Transverse colon (tissue), 4 donors: ENCODE results near the gene AGPAT3. TPM values are rescaled to one million over a fixed set of nuclear protein-coding genes. Genes with fewer than 3 reads are reported as not detected.

ENCODE experiments used
- DNase-seq: peaks from one replicate; pipeline ENCODE4 v3.0.0-alpha.2; 2019
- H3K27ac ChIP-seq, 4 donors: fragments of 200-600 bp; sonication (generic); 2 replicates each; pipeline ENCODE4 v1.5.1; 2016 to 2018; ENCODE audit warnings: inconsistent platforms in 4 of 4
- H3K27me3 ChIP-seq: fragments of 200-600 bp; sonication (generic); 2 replicates; pipeline ENCODE4 v1.5.1; 2017; ENCODE audit warnings: inconsistent platforms
- H3K36me3 ChIP-seq, 4 donors: fragments of 200-600 bp; sonication (generic); 2 replicates each; pipeline ENCODE4 v1.5.1; 2017 to 2019; ENCODE audit warnings: inconsistent platforms in 4 of 4
- H3K4me1 ChIP-seq, 4 donors: fragments of 200-600 bp; sonication (generic); 2 replicates each; pipeline ENCODE4 v1.5.1; 2017 to 2020; ENCODE audit warnings: inconsistent platforms in 4 of 4
- H3K4me3 ChIP-seq, 4 donors: fragments of 200-600 bp; sonication (generic); 1 replicate in 1 of 4; 2 replicates in 3 of 4; pipeline versions ENCODE4 v1.5.1 to v1.6.1; 2017 to 2019; ENCODE audit warnings: inconsistent platforms in 4 of 4
- H3K9me3 ChIP-seq, 2 donors: fragments of 200-600 bp; sonication (generic); 2 replicates each; pipeline ENCODE4 v1.5.1; 2017 to 2019; ENCODE audit warnings: inconsistent platforms in 2 of 2
- EP300 ChIP-seq: sonication (generic); formaldehyde crosslinking; IDR thresholded peaks from one replicate; pipeline ENCODE4 v1.6.1; 2017; ENCODE audit warnings: antibody characterized with exemption, low read depth
- POLR2A ChIP-seq: fragments of 450-650 bp; IDR thresholded peaks from one replicate; pipeline ENCODE4 v1.6.1; 2016; ENCODE audit warnings: antibody characterized with exemption, mild to moderate bottlenecking, moderate library complexity
- POLR2AphosphoS5 ChIP-seq, 3 donors: sonication (generic); formaldehyde crosslinking; IDR thresholded peaks; one replicate each; pipeline ENCODE4 v1.6.1; 2016; ENCODE audit warnings: antibody characterized with exemption in 3 of 3
- WGBS, 2 donors: methylation state at CpG; one replicate each; pipeline ENCODE4 v1.1.5; 2018; ENCODE audit warnings: low coverage in 1 of 2; 5-methylcytosine and 5-hydroxymethylcytosine counted together
- in situ Hi-C, 4 donors: fragments of 200-750 bp; cut with MboI; loops; one replicate each; pipeline versions ENCODE4 v1.15.0 to v1.15.1; 2017; ENCODE audit warnings: low sequenced_read_pairs in 3 of 4, low pct_ligation_motif_present in 1 of 4, low pct_unique_long_range_greater_than_20kb in 1 of 4
- intact Hi-C: fragments of 100-400 bp; cut with DNase I; formaldehyde crosslinking; loops from one replicate; pipeline ENCODE4 v1.15.1; 2023; ENCODE audit warnings: low total_unique reads
- total RNA-seq, 4 donors: library from RNA; depleted of rRNA; stranded (reverse); fragments of >200 nt; gene quantifications; one replicate each; pipeline ENCODE4 v1.1.0, GENCODE V29; 2016
- TF ChIP-seq, protein P1 (sequence below), 5 experiments: fragments of 200-600 bp in 3 of 5; fragments of 450-650 bp in 2 of 5; sonication (generic) in 3 of 5; IDR thresholded peaks; 1 replicate in 2 of 5; 2 replicates in 3 of 5; pipeline ENCODE4 v1.5.1; 2016 to 2017; ENCODE audit warnings: antibody characterized with exemption in 5 of 5, inconsistent platforms in 3 of 5, mild to moderate bottlenecking in 2 of 5, moderate library complexity in 1 of 5

The AGPAT3 gene
- total RNA-seq, 4 donors from 2014 or later: 59.9 to 116 (median 85.3) TPM

DNA sequence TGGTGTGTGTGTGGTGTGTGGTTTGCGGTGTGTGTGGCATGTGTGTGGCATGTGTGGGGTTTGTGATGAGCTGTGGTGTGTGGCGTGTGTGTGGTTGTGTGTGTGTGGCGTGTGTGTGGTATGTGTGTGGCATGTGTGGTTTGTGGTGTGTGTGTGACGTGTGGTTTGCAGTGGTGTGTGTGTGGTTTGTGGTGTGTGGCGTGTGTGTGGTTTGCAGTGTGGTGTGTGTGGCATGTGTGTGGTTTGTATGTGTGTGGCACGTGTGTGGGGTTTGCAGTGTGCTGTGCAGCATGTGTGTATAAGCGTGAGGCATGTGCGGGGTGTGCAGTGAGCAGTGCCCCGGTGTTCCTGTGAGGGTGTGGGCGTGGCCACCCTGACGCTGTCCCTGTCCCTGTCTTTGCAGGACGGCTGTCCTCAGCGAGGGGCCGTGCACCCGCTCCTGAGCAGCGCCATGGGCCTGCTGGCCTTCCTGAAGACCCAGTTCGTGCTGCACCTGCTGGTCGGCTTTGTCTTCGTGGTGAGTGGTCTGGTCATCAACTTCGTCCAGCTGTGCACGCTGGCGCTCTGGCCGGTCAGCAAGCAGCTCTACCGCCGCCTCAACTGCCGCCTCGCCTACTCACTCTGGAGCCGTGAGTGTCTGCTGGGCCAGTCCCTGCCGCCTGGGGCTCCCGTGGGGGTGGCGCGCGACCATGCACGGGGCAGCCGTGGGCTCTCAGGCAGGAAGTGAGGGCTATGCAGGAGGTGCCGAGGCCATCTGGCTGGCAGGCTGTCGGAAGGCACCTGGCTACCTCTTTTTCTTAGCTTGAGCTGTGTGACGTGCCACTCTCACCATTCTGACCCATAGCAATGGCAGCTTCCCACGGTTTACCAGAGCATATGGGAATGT is 94.5 kb downstream of the AGPAT3 start:
- Histone ChIP-seq H3K36me3 (no peaks in the 10 kb centered on the region), H3K4me3 (no peak overlapping the region), H3K9me3 (no peaks in the 10 kb centered on the region), H3K27ac (no peak overlapping the region), H3K27me3 (no peaks in the 10 kb centered on the region), H3K4me1 (peaks cover 0 to 3% (median 0%) of the 10 kb centered on the region in 4 donors)
- in situ Hi-C loops: no loop called here
- intact Hi-C loops: loop anchor here (10.0 kb wide), 1 partner anchor 1395 kb away; no protein-coding TSS in a partner anchor
- 89 to 100% methylated on average over 2 to 30 of the region's 39 CpGs for WGBS, 2 donors
- no peak for DNase-seq
- no peak for TF ChIP-seq EP300
- TF ChIP-seq, protein P1, sequence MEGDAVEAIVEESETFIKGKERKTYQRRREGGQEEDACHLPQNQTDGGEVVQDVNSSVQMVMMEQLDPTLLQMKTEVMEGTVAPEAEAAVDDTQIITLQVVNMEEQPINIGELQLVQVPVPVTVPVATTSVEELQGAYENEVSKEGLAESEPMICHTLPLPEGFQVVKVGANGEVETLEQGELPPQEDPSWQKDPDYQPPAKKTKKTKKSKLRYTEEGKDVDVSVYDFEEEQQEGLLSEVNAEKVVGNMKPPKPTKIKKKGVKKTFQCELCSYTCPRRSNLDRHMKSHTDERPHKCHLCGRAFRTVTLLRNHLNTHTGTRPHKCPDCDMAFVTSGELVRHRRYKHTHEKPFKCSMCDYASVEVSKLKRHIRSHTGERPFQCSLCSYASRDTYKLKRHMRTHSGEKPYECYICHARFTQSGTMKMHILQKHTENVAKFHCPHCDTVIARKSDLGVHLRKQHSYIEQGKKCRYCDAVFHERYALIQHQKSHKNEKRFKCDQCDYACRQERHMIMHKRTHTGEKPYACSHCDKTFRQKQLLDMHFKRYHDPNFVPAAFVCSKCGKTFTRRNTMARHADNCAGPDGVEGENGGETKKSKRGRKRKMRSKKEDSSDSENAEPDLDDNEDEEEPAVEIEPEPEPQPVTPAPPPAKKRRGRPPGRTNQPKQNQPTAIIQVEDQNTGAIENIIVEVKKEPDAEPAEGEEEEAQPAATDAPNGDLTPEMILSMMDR (IDR thresholded peaks at IDR 0.05): no peak
- no peak for TF ChIP-seq POLR2AphosphoS5 (IDR thresholded peaks at IDR 0.05)
- TF ChIP-seq POLR2A: no peak

DNA sequence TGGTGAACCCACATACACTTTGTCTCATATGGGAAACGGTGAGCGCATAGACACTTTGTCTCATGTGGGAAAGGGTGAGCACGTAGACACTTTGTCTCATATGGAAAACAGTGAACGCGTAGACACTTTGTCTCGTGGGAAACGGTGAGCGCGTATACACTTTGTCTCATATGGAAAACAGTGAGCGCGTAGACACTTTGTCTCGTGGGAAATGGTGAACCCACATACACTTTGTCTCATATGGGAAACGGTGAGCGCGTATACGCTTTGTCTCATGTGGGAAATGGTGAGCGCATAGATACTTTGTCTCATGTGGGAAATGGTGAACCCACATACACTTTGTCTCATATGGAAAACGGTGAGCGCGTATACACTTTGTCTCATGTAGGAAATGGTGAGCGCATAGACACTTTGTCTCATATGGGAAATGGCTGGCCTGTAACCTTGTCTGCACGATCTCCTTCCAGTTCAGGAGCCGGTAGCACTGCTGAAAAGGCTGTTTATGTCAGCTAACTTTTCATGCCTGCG is 96.4 kb downstream of the AGPAT3 start:
- H3K4me1 ChIP-seq: peaks cover 0 to 2% (median 0%) of the 10 kb centered on the region in 4 donors
- intact Hi-C loops (loop anchor here (10.0 kb wide), 1 partner anchor 1397 kb away; no protein-coding TSS in a partner anchor), in situ Hi-C loops (no loop called here)
- H3K4me3 ChIP-seq: no peak overlapping the region
- TF ChIP-seq POLR2AphosphoS5 (IDR thresholded peaks at IDR 0.05): no peak
- no peak for TF ChIP-seq EP300
- TF ChIP-seq, protein P1 (IDR thresholded peaks at IDR 0.05): no peak
- TF ChIP-seq POLR2A: no peak
- WGBS, 2 donors: 90 to 94% methylated on average over 21 to 24 of the region's 24 CpGs
- H3K27ac ChIP-seq: no peak overlapping the region
- H3K27me3 ChIP-seq: no peaks in the 10 kb centered on the region
- no peak for DNase-seq
- no peaks in the 10 kb centered on the region for H3K9me3 ChIP-seq
- H3K36me3 ChIP-seq: no peaks in the 10 kb centered on the region

DNA sequence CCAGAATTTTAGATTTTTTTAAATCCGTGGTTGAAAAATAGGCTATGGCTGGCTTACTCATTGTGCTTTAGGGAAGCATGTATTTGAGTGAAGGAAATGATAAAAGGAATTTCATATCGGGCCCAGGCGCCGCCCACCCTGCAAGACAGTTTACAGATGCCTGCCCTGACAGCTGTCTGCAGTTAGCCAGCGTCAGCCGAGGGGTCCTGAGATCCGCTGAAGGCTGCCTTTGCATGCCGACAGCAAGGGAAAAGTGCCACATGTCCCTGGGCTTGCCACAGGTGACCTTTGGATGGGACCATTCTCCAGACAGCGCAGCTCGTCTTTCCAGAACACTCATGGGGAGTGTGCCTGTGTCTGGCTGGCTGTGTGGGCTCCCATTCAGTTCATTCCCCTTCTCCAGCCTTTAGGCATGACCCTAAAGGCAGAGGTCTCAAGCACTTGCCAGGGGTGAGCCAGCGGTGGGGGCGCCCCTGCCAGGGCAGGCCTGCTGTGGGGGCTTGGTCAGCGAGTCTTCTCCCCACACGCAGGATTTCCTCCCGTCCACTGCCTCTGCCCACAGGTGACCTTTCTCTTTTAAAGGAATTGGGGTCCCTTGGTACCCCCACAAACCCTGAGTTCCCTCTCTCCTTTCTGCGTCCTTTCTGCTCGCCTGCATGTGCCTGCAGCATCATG is 101.0 kb downstream of the AGPAT3 start:
- Histone ChIP-seq H3K4me3 (no peak overlapping the region), H3K27ac (no peak overlapping the region), H3K36me3 (peaks cover 0 to 21% (median 9%) of the 10 kb centered on the region in 4 donors), H3K9me3 (no peaks in the 10 kb centered on the region), H3K27me3 (no peaks in the 10 kb centered on the region), H3K4me1 (no peaks in the 10 kb centered on the region)
- DNase-seq: no peak
- WGBS, 2 donors: 60 to 87% methylated on average over 1 to 17 of the region's 17 CpGs
- no peak for TF ChIP-seq POLR2A
- intact Hi-C loops (loop anchor here (10.0 kb wide), 1 partner anchor 1401 kb away; no protein-coding TSS in a partner anchor), in situ Hi-C loops (no loop called here)

DNA sequence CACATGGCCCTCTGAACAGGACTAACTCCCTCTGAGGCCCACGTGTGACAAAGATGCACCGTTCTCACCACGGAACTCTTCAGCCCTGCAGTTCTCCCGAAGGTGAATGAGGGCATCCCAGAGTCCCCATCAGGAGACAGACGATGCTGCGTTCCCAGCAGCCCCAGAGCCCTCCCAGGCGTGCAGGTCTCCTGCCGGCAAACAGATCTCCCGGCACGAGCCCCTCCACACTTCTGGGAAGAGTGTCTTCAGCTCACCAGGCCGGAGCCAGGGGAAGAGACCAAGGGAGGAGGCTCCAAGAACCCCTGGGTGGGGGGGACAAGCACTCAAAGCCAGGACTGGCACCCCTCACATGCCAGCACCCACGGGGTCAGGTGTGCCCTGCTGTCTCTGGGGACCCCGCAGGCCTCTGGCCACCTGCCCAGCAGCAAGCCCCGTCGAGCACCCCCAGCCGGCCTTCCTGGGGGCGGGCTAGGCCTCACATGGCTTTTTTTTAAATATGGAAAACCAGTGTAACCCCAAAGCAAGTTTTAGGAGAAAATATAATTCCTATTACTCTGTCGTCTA is 102.0 kb downstream of the AGPAT3 start:
- TF ChIP-seq EP300: no peak
- no peak for TF ChIP-seq POLR2A
- TF ChIP-seq, protein P1 (IDR thresholded peaks at IDR 0.05): no peak
- TF ChIP-seq POLR2AphosphoS5 (IDR thresholded peaks at IDR 0.05): no peak
- 80 to 90% methylated on average over 1 to 13 of the region's 18 CpGs for WGBS, 2 donors
- in situ Hi-C loops: no loop called here
- Histone ChIP-seq H3K9me3 (no peaks in the 10 kb centered on the region), H3K27me3 (no peaks in the 10 kb centered on the region), H3K27ac (no peak overlapping the region), H3K4me1 (no peaks in the 10 kb centered on the region), H3K36me3 (peaks cover 0 to 30% (median 14%) of the 10 kb centered on the region in 4 donors), H3K4me3 (no peak overlapping the region)
- no peak for DNase-seq
- intact Hi-C loops: loop anchor here (10.0 kb wide), 1 partner anchor 1402 kb away; no protein-coding TSS in a partner anchor
